NOMO-1 treated with DMSO at 0.1 percent for 48 hours (cell line): Measurements from ENCODE around the gene MAML3.

ENCODE experiments used
- DNase-seq: peaks from one replicate; lab custom pipeline; 2025; ENCODE audit not compliant: unreplicated experiment; lab: John Stamatoyannopoulos, UW

The MAML3 gene

DNA sequence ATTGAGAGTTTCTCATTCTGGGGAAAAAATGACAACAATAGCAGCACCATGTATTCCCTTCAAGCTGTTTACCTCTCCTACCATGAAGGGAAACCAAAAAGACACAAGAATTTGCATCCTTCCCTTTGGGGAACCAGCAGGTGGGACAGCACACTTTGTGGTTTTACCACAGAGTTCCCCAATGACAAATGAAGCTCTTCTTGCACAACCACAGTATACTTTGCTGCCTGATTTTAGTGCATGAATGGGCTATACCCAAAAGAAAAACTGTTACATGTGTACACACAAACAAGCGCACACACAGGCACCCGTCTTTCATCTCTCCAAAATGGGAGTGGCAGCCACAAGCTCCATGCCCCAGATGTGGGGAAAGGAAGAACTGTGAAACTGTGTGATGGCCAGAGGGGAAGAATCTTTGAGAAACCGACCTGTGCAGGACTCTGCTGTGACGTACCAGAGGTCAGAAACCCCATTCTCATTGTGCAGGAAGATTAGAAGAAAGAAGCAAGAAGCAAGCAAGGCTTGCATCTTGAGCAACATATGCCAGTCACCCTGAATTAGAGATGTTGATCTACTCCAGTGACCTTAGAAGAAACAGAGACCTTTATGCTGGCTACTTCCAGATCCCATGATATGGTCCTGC lies 2.7 kb upstream of the MAML3 start:
- peak; percentile 79 for DNase-seq

DNA sequence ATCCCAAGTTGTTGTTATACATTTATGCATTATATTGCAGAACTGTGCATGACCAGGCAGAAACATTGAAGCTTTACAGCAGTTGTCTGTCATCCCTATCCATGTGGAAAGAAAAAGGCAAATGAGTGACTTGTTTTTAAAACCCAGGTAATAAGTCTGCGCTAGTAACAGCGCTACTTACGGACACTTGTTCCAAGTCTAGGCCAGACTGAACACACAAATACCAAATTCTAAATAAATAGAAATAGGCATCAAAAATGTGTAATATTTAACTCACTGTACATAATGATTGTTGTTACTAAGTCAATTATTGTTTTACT lies 548 bp upstream of the MAML3 start:
- DNase-seq: no peak

DNA sequence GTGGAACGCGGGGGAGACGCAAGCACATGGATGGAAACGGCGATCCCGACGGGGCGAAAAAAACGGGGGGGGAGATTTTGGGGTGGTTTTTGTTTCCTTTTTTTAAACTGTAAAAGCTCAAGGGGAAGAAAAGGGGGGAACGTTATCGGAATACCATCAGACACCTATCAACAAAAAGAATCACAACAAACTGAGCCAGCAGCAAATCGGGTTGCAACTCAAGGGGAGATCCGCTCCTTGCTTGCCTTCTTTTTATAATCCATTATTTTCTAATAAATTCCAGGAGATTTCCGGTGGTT lies 616 bp downstream of the MAML3 start:
- no peak for DNase-seq

DNA sequence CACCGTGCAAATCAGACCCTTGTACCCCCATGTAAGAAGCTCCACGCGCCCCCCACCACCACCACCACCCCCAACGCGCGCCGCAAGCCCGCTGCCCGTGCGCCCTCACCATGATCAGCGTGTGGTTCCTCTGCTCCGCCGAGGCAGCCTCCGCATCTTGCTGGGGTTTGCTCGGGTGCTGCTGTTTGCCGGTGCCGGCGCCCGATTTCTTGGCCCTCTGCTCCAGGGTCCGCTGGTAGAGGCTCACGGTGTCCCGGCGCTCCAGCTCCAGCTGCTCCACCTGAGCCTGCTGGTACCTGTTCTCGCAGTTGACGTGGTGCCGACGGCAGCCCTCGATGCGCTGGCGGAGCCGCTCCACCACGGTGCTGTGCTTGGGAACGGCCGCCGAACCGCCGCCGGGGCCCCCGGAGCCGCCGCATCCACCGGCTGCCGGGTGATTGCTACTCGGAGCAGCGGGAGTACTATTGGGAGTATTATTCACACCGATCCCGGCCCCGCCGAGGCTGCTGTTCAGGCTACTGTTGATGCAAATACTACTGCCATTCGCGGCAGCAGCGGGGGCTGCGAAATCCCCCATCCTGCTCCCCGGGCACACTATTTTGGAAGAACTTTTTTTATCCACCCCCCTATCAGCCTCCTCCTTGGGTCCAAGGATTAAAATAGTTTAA lies 1.1 kb downstream of the MAML3 start:
- DNase-seq: no peak

DNA sequence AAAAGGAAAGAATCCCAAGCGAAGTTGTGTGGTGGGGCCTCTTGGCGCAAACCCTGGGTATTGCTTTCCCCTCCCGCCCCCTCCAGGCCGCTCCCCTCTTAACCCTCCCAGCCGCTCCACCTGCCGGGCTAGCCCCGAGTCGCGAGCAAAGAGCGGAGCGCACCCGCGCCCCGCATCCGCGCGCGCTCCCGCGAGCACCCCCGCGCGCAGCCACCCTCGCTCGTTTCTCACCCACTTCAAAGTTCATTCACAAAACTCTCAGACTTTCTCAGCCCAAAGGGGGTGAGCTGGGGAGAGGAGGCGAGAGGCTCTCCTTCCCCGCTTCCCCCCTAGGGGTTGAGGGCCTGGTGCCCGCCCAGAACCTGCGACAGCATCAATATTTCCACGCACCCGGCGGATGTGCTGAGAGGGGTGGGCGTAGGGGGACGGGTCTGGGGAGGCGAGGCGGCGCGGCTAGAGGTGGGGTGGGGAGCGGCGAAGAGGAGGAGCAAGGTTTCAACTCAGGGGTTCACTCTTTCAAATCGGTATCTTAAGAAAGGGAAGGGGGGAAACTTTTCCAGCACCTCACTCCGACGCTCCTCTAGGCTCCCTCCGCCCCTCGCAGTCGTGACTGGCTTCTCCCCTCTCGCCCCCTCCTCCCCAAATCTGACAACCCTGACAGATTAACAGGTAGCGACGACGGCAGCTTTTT lies 1.8 kb downstream of the MAML3 start:
- DNase-seq: peak; percentile 78

DNA sequence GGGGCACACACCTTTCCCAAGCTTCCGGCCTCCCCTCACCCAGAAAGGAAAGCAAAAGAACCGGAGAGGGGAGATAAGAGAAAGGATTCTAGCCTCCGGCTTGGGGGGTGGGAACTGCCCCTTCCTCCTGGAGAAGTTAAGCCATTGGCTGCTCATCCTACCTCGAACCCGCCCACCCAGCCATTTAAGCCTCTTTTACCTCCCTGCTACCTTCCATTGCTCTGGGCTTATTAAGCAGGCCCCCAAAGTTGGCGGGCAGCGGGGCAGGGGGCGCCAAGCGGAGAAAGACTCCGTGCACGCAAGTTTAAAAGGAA lies 2.3 kb downstream of the MAML3 start:
- DNase-seq: peak; percentile 90

DNA sequence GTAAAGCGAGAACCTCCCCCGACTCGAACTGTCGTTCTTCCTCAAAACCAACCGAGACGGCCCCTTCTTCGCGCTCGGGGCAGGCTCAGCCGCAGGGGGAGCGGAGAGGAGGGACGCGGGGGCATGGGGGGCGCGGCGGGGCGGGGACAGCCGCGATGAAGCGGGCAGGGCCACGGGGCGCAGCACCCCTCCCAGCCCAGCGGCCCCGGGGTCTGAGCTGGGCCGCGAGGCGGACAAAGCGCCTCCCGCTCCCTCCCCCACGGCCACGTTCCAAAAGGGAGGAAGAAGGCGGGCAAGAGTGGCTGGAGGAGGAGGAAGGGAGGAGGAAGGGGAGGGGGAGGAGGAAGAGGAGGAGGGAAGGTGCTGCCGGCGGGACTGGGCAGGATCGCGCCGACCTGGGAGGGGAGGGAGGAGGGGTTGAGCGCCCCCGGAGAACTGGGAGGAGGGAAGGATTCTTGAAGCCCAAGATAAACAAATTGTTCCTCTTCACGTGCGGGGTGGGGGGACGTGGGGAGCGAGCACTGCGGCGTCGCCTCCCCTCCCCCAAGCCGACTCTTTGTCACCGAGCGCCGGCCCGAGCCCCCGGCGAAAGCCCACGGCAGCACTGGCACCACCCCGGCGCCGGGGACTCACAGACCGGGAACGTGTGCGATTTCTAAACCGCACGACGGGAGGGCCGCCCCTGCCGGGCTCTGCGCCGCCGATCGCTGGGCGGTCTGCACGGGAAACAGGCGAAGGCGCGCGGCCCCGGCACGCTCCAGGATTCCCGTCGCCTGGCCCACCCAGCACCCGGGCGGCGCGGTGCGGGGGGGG lies 2.9 kb downstream of the MAML3 start:
- peak; percentile 95 for DNase-seq

DNA sequence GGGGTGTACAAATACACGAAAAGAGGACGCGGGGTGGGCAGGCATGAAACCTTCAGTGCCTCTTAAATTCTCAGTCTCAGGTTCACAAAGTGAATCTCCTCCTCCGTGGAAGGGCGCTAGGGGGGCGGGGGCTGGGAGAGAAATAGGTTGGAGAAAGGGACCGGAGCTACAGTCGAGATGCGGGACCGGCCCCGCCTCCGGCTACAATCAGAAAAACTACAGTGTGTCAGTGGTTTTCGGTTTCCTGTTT lies 3.4 kb downstream of the MAML3 start:
- DNase-seq: no peak

DNA sequence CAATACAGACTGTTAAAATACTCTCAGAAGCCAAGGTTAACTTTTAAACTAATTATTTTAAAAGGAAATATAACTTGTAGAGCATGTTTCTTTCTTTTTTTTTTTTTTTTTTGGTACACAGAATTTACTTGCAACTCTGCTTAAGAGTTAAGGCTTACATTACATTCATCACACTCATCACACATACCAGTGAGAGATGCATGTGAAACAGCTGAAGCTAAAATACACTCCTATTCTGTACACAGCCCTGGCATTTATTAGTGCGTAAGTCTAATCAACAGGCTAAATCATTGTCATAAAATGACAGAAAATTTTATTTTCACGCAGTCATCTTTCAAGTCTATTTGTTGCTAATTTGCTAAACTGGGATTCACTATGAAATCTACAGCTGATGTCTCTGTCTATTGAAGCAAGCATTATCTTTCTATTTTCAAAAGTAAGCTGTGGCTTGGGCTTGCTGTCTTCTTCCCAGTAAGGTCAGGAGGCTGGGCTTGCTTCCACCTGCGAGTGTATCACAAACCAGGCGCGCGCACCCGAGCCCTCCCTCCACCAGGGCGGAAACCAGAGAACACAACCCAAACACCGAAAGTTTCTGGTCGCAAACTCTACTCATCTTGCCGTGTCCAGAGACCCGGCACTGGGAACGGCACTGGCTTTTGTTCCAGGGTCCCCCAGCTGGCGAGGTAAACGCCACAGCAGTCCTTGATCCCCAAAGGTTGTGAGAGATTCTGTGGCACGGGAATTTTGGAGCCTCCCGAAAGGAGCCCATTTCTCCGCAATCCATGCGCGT lies 3.9 kb downstream of the MAML3 start:
- peak; percentile 63 for DNase-seq

DNA sequence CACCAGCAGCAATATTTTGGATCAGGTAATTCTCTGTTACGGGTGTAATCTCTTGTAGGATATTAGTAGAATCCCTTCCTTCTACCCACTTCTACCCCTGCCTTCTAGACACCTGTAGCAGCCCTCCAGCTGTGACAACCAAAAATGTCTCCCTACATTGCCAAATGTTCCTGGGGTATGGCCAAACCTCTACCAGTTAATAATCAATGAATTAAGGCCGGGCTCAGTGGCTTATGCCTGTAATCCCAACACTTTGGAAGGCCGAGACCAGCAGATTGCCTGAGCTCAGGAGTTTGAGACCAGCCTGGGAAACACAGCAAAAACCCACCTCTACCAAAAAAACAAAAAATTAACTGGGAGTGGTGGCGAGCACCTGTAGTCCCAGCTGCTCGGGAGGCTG lies 9.9 kb downstream of the MAML3 start:
- DNase-seq: no peak

DNA sequence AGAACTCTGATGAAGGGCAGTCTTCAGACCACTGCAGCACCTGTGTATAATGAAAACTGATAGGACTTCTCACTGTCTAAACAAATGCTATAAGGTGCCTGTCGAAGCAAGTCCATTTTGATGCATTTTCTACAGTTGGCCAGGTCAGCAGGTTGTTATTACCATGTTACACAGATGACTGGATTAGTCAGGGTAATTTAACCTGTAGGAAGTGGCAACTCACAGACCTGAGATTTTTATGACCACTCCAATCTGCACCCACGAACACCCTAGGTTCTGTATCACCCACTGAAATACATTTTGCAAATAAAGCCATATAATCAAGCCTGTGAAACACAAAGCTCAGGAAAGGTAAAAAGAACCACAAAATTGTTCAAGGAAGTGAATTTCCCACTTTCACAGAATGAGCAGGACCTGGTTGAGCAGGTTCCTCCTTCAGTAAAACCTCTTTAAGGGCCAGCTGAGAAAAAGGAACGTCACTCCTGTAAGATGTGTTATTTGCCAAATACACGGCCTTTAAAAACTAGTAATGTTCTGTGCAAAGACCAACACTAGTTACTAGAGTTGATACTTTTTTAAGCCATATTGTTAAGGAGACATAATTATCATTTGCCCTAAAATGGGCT lies 12.7 kb downstream of the MAML3 start:
- DNase-seq: no peak

DNA sequence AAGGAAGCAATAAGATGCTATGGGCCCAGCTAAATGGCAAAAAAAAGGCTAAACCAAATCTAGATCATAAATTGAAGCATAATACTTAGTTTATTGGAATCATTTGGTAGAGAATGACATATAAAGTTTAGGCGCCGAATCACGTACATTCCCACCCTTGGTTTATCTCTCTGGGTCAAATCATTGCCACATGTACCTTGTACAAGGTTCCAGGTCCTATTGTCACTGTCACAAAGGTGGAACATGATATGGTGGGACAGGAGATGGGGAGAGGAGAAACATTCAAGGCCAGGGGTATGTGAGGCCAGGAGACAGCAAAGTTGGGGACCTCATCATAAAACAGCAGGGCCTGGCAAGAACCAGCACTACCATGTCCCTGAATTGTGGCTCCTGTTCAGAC lies 13.4 kb downstream of the MAML3 start:
- no peak for DNase-seq

DNA sequence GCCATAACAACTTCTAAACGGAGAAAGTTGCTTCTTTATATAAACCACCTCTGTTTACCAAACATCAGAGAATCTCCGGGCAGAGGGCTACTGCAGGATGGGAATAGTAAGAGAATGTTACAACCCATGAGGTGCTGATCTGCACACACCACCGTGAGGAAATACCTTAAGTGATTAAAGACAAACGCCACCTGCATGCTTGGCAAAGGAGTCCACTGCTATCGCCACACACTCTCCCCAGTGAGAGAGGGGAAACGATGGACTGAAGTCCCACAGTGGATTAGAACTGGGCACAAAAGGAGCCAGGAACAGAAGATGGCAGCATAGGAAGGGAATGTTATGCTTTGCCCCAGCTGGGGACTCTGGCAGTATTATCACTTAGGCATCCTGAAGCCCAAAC lies 15.6 kb downstream of the MAML3 start:
- DNase-seq: no peak

DNA sequence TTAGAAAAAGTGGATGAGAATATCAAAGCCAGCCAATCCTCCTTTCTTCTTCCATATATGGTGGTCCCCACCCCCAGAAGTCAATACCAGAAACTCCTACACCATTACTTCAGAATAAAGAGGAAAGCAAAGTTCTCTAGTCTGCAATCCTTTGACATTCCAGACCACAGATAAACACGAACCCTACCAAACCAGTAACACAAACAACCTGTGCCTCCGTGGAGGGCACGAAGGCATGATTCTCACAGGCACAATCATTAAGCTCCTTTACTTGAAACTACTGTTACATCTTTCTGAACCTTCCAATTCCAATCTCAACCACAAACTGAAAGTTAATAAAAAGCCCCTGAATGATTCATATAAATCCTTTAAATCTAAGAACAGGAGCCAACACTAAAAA lies 16.3 kb downstream of the MAML3 start:
- DNase-seq: no peak

DNA sequence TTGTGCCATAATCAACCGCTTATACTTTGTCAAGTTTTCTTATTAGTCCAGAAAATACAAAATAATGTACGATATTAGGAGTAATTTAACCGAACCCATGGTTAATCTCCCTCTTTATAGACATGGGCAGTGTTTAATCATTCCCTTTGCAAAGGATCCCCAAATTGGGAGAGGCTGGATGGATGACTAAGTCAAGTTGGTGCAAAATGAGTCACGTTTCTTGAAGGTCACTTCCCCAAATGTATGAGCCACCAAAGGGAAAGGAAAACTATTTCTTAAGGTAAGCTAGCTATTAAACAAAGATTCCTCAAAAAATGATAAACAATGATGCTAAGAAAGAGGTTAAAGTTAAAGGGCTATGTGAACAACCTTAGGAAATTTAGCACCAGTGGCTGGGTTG lies 17.5 kb downstream of the MAML3 start:
- peak; percentile 42 for DNase-seq

DNA sequence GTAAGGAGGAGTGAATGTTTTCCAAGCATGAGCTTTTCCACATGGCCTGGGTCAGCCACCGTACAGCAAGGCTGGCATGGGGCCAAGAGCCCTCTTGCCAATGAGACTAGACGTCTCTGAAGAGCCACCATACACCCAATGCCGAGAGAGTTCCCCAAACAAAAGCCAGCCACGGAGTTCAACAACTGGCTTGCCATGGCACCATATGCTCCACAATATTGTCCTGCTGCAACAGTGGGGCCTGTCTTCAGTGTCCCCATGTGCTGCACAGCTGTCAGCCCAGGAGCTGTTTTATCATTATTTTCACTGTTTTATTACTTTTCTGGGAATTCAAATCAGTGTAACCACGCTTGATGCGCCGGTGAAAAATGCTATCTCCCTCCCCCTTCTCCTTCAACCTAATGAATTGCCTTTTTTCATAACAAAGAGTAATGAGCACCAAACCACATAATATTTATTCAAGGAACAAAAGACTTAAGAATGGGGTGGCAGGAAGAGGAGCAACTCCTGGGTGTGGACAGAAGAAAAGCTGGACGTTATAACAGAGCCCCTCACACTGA lies 18.4 kb downstream of the MAML3 start:
- DNase-seq: no peak

DNA sequence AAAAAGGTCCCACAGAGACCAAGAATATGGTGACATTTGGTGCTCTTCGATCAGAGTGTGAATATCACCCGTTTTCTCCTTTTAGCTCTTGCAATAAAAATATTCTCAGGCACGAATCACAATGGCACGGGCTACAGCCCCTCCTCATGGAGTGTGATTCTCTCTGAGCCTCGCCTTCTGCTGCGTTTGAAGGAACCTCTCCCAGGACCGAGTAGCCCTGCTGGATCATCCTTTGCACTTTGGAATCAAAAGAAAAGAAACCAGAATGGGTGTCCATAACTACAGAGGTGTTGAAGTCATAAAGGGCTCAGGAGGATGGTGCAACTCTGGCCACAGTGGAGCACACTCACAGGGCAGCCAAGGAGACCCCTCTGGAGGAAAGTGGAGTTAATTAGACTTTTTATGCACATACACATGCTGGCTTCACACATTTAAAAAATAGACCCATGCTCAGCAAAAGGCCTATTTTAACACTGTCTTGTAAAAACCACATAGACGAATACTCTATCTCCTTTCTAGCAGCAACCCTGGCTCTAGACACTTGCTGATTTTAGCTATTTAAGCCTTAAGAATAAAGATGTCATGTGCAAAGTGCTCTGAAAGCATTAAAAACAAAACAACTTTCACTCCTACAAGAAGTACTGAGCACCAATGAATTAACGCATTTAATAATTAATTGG lies 19.1 kb downstream of the MAML3 start:
- DNase-seq: no peak

DNA sequence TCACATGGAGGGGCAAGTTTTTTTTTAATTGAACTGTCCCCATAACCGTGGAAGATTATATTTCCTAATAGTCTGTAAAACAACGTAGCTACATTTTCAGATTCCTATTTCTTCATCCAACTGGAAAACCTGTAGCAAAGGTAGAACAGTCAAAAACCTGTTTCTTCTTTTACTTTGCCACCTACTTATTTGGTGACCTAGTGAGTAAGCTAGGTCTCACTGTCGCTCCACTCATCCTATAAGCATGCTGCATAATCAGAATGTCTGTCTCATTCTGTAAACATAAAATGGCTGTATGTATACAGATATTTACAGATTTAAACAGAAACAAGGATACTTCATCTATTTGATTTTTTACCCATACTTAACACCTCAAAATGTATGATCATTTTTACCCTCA lies 20.4 kb downstream of the MAML3 start:
- DNase-seq: no peak

DNA sequence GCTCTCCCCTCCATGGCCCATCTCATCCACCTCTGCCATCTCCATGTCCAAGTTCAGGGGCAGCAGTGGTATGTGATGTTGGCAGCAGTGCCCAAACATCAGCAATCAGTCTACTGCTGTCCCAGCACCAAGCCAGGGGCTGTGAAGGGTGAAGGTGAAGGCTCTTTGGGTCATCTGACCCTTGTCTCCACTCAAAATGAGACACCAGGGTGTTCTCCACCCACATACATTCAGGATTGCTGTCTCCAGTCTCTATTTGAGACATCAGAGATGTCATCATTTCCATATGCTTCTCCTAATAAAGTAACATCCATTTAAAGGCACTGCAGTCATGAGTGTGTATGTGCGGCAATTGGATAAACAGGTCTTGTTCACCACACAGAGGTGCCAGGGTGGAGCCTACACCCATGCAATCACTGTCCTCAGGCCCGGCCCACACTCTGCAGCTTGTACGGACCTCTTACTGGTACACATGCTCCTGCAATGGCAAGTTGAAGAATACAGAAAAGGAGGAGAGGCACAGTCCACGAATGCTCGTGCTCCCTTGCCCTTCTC lies 22.2 kb downstream of the MAML3 start:
- DNase-seq: no peak

DNA sequence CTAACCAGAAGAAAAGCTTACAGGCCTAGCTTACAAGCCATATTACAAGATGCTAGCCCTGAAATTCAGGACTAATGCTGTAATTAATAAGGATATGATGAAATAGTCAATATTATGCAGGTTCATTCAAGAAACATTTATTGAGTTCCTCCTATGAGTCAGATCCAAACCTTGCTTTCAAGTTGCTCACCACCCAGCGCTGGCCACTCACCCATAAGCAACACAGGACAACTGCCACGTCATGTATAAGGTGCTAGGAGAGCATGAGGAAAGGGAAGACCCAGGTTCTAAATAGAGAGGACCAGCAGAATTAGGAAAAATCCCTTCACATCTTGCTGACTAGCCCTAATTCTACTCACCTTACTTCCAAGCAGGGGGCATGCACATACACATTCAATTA lies 23.3 kb downstream of the MAML3 start:
- peak; percentile 5 for DNase-seq
